Colon (tissue), 2 donors: ENCODE results near the gene LYL1.

Experiments used
- FAIRE-seq: peaks from 2 replicates; lab custom pipeline; 2012; peaks lifted over from hg19 to GRCh38; lab: Jason Lieb, UNC
- donor health status: control.
- donor health status: control.

Gene LYL1

GRCh38 chr19:13073263-13073662 is 29.4 kb downstream of the LYL1 start:
- no peak for FAIRE-seq

DNA sequence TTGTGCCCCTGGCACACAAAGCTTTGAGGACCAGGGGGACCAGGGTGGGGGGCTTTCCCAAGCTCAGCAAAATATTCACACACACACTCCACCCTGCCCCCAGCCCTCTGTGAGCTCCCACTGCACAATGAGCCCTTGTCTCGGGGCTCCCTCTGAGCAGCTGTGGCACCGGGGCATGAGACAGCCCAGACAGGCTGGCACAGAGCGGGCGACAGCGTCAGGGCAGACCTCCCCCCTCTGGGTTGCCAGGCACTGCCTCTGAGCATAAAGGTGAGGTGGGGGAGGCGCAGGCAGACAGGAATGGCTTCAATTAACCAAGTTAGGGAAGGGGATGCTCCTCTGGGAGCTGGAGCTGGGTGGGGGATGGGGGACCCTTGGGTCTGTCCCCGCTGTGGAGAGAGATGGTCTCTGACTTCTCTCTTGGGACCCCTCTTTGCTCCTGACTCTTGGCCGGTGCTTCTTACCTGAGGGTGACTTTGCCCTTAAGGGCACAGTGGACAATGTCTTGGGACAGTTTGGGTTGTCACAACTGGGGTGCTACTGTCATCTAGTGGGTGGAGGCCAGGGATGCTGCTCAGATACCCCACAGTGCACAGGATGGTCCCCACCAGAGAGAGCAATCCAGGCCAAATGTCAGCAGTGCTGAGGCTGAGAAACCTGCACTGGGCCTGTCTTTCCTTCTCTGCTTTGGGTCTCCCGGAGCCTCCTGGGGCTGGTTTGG is 30.3 kb downstream of the LYL1 start:
- FAIRE-seq: no peak

DNA sequence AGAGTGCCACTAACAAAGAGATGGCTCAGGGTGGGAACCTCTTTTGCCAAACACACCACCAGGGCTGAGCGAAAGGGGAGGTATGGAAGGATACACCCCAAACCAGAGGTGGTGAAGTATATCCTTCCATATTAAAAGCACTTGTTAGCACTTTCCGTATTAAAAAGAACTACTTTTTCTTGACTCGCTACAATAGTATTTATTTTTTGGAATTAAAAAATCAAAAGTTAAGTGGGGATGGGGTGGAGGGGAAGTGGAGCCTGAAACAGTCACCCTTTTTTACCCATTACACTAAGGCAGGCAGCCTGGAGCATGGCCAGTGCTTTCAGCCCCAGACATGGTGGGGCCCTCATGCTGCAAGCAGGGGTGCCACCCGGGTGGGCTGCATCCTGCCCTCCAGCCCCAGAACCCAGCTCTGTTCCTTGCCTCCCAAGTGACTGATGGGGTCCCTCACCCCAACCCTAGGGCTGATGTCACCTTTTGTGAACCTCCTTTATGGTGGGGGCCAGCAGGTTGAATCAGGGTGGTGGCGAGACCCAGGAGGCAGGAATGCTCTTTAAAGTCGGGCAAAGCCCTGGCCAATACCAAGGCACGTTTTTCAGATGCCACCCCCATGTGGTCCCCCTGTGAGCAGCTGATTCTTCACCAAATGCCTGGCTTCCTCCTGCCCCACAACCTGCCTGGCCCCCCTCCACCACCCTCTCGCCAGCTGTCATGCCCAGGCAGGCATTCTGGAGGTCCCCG is 31.0 kb downstream of the LYL1 start:
- no peak for FAIRE-seq

- FAIRE-seq: no peak
Observed at GRCh38 chr19:13070425-13071140, 32.1 kb downstream of the LYL1 start.

- FAIRE-seq: no peak
Observed at GRCh38 chr19:13069415-13070359, 33.0 kb downstream of the LYL1 start.

GRCh38 chr19:13068085-13068846 is 34.4 kb downstream of the LYL1 start:
- no peak for FAIRE-seq

DNA sequence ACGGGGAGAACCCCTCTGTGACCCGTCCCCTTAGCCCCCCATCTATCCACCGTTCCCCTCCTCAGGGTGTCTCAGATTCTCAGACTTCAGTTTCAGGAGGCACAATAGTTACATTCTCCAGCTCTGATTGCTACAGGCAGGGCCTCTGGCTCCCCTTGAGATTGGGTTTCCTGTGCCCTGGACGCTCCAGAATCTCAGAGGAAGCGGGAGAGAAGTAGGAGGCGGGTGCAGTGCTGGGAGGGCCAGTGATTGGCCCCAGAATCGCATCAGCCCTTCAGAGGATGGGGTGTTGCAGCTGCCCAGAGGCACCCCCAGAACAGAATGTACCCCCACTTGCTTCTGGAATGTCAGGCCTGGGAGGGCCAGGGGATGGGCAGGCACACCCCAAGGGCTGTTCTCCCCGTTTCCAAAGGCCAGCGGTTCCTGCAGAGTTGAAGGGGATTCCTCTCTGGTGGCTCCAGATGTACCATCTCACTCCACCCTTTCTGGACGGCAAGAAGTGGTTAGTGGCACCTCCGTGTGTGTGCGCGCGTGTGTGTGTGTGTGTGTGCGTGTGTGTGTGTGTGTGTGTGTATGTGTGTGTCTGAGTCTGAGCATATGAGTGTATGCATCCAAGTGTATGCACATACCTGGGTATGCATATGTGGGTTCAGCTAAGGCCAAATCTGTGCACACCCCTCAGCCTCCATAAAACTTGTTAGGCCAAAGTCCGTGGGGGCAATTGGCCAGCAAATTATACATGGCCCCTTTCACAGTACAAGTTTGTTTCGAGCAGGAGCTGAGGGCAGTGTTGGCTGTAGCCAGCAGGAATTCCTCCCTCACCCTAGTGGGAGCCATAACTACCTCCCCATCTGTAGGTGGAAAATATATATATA is 35.5 kb downstream of the LYL1 start:
- FAIRE-seq: no peak

GRCh38 chr19:13066226-13066625 is 36.4 kb downstream of the LYL1 start:
- FAIRE-seq: no peak

GRCh38 chr19:13064092-13064489 is 38.6 kb downstream of the LYL1 start:
- FAIRE-seq: no peak

DNA sequence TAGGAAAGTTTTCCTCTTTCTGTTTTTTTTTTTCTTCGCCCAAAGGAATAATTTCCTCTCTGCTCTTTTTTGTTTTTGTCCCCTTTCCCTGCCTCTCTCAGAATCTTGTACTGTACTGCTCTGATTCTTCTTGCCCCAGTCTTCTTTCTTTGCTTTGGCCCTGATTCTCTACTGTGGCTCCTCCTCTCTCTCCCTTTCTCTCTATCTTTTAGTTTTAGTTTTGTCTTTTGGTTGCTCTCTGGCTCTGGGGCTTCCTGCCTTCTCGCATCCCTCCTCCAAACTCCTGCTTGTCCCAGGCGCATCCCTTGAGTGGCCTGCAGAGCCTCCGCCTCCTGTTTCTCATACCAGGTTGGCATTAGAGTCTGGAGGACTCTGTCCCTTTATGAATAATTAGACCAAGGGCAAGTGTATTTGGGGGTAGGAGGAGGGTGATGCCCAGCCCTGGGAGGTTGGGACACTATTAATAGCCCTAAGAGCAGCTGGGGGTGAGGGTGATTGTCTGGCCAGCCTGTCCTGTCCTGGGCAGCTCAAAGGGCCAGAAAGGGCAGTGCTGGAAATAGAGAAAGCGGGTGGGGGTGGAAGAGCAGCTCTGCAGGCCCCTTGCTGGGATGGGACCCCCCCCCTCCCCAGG is 39.1 kb downstream of the LYL1 start:
- no peak for FAIRE-seq

GRCh38 chr19:13062317-13062716 is 40.3 kb downstream of the LYL1 start:
- no peak for FAIRE-seq

- FAIRE-seq: no peak
Observed at GRCh38 chr19:13060964-13061927, 41.4 kb downstream of the LYL1 start.

GRCh38 chr19:13060233-13060963 is 42.3 kb downstream of the LYL1 start:
- FAIRE-seq: no peak

- FAIRE-seq: no peak
Observed at GRCh38 chr19:13058951-13059660, 43.6 kb downstream of the LYL1 start.

DNA sequence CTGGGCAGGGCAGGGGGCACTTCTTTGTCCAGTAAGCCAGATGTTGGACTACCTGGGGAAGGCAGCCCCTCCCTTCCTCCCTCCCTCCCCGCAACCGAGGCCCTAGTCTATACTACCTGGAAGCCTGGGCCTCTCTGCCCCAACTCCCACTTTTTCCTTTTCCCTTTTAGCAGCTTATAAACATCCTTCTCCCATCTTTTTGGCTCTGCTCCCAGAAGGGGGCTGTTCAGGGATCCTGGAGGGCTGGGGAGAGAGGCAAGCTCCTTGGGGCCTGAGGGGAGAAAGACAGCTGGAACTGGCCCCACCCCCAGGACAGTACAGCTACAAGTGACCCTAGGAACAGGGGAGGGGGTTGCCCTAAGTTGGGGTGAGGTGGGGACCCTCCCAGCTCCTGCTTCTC is 44.9 kb downstream of the LYL1 start:
- no peak for FAIRE-seq

- no peak for FAIRE-seq
Observed at GRCh38 chr19:13057147-13057572, 45.5 kb downstream of the LYL1 start.

GRCh38 chr19:13056052-13056660 is 46.5 kb downstream of the LYL1 start:
- no peak for FAIRE-seq
